HUDEP-2 (cell line): ENCODE measurements around the gene GMDS.

Experiments used
- DNase-seq, 76 experiments: peaks; one replicate each; lab custom pipeline; 2025; ENCODE audit not compliant: unreplicated experiment in 76 of 76; lab: John Stamatoyannopoulos, UW

Gene GMDS

DNA sequence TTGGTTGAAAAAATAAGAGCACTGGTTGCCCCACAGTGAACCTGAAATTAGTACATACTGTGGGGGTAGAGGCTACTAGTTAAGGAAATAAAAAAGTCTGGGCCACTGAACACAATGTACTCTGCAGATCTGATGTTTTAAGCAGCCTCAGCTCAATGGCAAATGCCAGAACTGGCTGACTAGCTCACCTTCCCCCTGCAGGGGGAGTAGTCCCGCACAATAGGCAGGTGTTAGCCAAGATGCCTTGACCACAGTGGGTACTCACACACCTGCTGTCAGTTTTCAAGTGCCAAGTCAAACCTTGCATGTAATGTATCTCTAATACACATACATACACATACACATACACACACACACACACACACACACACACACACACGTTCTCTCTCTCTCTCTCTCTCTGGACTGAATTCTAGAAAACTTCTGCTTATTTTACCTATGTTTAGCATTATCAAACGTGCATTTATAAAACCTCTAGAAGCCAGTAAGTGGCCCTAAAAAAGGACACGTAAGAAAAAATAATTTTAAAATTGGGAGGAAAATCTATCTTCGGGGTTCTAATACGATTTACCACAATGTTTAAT is 36.1 kb downstream of the GMDS start:
- DNase-seq = peak in 37 of 76 experiments; percentile 9 to 66 (median 29)

DNA sequence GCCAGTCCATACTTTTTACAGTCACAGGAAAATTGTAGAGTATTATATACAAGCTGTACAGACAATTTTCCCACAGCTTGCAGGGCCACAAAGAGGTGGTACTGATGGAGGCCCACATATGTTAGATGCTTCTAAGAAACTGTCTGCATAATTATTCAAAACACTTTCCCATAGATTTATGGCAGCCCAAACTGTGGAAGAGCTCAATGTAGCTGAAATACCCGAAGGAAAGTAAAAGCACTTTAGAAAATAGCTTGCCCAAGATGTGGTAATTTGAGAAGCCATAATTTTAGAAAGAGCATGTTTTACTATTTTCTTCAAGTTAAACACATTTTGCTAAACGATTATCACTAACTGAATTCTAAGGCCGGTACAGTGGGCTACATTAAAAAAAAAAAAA is 36.9 kb downstream of the GMDS start:
- DNase-seq = no peak

DNA sequence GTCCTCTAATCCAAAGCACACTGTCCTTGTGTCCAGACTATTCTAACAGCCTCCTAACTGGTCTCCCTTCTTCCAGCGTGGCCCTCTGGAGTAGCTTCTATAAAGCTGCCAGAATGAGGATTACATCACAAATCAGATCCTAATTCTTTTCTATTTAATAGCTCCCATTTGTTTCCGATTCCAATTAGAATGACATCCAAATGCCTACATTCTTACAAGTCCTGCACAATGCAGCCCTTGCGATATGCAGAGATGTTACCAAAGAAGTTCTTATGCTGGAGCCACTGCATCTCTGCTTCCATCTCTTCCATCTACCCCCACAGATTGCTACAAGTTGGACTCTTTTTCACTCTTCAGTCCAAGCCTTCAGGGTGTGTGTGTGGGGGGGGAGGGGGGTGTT is 40.0 kb downstream of the GMDS start:
- no peak for DNase-seq

DNA sequence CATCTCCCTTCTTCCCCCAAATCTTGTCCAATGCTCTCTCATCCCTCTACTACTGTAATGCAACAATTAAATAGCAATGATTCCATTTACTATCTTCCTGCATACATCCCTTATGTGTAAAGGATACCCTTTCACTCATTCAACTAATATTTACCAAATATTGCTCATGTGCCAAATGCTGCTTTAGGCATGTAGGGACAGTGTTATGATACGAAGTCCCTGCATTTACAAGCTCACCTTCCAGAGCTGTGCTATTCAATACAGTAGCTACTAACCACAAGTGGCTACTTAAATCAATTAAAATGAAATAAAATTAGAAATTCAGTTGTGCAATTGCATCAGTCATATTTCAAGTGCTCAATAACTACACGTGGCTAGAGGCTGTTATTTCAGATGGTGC is 41.1 kb downstream of the GMDS start:
- DNase-seq = no peak

DNA sequence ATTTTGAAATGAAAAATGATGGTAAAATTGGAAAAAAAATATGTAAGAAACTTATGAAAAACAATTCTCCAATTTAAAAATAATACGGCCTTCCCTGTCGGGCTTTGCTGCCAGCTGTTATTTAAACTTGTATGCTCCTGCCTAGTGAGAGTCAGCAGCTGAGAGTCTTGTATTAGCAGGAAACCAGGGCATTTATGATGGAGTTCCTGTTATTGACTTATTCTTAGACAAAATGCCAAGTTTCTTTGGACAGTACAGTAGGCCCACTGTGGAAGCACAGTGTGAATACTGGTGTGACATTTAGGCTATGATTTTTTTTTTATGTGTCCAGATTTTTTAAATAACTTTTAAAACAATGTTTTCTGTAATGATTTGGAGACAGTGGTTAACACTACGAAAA is 42.1 kb downstream of the GMDS start:
- no peak for DNase-seq

DNA sequence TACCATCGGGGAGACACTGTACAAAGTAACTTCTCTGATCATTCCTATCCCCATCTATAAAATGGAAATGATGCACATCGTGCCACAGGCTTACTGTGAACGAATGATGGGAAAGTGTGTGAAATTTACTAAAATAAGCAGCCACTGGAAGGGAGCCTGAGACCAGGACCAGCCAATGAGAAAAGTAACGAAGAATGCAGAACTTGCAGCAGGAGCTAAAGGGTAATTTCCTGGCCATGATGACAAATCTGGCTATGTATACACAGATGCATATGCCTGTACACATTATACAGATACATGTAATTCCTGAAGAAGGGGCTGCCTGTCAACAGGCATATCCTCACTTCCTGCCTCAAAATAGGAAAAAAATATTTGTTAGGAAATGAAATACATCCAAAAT is 47.4 kb downstream of the GMDS start:
- no peak for DNase-seq

DNA sequence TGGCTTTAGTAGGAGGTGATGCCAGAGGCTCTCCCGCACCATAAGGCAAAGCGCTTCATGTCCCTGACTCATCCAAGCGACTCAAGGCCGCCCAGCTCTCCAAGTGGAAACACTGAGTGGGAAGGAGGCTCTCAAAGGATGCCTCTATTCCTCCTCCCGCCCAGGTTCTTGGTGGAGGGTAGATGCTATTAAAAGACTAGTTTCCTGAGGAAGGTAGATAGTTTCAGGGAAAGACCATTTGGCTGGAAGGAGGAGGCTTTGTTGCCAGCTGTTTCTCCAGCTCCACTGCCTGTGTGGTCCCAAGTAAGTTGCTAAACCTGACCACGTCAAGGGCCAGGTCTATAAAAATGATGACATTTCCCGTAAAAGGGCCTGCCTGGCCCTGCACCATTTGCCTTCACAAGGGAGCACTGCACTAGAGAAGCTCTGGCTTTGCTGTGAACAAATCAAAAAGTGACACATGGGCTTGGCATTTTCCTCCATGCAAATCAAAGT is 48.2 kb downstream of the GMDS start:
- DNase-seq = no peak

DNA sequence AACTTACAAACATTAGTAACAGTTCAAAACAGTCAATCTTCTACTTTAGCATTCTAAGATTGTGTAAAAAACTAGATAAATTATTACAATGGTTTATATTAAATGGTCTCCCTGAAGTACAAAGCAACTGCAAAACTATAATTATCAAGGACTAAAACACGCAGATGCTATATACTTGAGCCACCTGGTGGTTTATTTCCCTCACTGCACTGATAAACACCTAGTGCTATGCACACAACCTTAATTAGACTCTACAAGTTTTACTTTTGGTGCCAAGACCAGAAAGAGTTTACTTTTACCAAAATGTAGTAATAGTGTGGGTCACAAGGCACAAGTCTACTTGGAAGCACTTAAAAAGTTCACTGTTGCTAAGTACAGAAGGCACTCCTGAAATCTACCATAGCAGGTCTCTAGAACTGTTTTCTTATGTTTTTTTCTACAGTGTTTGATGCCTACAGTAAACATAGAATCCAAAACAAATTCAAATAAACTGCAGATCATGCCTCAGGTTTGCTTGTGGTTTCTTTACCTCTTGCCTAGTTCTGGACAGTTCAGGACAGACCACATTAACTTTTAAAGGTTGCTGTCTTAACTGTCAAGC is 49.2 kb downstream of the GMDS start:
- DNase-seq = peak in 44 of 76 experiments; percentile 11 to 72 (median 44)

DNA sequence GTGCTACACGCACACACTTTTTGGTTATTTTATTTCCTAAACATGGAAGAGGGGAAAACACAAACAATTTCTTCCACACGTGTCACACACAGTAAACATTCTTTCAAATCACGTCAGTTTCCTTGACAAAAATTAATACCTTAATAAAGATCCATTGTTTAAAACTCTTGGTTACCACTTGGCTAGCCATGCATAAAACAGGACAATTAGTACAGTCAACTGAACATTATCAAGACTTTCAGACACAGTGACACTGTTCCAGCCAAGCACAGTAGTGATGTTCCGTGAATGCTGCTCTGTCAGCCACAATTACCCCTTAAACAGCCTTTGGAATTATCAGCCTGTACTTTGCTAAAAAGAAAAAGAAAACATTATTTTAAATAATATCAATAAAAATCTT is 50.8 kb downstream of the GMDS start:
- no peak for DNase-seq

DNA sequence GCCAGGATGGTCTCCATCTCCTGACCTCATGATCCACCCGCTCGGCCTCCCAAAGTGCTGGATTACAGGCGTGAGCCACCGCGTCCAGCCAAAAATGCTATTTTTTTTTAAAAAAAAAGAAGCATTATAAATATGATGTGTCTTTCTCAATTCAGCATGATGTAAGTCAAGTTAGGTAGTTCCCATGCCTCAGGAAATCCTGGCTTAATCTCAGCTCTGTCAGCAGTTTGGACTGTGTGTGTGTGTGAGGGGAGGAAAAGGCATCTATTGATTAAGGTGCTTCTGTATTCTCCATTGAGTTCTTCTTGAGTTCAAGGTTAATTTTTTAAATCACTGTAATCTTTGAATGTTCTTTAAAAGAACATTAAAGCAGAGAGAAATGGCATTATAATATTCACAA is 51.5 kb downstream of the GMDS start:
- DNase-seq = no peak

DNA sequence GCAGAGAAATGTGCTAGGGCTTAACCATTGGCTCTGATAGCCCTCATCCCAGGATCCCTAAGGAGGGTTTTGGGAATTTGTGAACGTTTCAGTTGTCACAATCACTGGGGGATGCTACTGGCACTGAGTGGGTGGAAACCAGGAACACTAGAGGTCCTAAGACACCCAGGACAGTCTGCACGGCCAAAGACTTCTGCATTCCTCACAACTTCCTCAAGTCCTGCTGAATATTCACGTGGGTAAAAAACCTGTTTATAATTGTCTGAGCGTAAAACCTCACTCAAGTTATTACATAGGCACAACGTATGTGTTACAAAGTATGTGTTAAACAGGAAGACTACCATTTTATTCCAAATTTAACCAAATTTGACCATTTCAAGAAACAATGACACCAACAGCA is 52.4 kb downstream of the GMDS start:
- no peak for DNase-seq

DNA sequence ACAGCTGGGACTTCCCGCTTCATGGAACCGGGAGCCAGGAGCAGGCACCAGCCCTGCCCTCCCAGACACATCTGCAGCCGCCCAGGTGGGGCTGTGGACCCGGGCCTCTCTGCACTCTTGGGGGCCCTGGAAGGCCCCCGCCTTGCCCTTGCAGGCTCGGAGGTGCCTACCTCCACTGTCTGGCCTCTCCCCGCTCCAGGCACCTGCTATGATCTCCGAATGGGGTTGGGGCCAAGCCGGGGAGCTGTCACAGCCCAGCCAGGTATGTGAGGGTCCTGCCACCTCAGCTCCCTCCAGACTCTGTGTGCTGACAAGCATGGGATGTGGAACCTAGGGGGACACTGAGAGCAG is 54.0 kb downstream of the GMDS start:
- no peak for DNase-seq

DNA sequence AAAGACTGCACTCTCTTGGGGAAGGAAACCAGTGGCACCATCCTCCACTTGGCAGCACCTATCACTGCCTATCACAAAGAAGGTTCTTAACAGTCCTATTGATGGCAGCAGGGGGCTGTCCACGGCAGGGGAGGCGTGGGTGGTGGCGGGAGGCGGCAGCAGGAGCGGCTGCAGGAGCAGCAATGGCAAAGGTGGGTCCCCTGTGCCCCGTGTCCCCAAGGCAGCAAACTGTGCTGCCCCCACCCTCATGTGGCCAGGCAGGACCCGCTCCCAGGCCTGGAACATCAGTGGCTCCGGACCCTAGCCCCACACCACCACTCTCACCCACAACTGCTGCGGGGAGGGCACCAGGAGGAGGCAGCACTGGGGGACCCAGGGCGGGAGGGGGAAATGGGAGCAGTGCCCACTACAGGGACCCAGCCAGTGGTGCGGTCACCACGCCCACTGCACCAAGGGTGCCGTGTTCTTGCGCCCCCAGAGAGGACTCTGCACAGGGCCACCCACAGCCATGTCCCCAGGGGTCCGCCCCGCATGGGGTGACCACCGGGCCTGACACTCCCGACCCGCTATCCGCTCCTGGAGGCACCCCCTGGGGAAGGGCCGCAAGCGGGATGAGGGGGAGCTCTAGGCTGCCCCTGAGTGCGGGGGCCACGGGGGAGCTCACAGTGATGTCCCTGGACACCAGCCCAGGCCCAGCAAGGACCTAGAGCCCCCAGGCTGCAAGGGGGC is 54.6 kb downstream of the GMDS start:
- no peak for DNase-seq

DNA sequence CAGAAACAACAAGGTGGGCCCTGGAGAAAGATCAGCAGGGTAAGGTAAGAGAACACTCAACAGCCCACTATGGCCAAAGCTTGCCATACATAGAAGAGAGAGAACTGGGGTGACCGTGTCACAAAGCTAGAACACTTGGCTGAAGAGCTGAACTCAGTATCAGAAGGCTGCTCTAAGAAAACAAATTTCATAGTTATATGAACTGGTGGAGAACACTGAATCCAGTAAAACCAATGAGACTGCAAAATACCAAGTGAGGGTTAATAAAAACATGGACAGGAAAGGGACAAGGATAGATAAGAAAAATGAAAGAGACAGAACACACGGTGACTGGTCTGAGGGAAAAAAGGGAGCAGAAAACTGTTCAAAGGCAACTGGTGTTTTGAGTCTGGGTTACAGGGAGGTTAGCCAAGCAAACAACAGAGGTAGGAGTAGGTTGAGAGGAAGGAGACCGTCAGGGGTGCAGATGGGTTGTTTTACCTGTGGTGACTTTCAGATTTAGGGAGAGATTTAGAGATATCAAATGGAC is 56.5 kb downstream of the GMDS start:
- no peak for DNase-seq

DNA sequence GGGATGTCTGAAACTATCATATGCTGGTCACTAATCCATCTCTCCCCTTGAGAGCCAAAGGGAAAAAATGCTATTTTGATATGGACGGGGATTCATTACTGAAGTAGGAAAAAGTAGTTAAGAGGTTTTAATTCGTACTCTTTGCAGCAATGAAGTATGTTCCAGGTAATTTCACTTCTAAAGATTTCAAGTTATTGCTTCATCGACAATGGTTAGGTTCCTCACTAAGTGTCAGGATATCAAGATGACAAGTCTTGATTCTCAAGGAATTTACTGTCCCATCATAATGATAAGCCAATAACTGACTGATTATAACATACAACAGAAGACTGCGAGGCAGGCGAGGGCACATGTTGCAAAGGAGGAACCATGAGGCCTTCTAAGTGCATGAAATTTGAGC is 57.0 kb downstream of the GMDS start:
- DNase-seq = no peak

DNA sequence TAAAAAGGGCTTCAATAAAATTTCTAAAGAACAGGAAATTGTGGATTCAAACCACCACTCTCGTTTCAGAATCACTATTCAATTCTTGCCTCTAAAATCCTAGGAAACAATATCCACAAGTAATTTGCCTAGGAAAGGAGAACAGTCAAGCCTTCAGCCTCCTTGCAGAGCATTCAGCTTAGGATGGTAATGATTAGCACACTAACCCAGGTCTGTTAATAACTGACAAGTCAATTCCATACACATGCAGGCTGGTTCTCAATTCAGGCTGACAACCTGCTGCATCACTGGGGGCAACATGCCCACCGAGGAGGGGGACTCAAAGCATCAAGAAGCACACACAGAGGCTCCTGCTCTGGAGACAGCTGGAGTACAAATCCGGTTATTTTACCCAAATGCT is 57.6 kb downstream of the GMDS start:
- DNase-seq = no peak

DNA sequence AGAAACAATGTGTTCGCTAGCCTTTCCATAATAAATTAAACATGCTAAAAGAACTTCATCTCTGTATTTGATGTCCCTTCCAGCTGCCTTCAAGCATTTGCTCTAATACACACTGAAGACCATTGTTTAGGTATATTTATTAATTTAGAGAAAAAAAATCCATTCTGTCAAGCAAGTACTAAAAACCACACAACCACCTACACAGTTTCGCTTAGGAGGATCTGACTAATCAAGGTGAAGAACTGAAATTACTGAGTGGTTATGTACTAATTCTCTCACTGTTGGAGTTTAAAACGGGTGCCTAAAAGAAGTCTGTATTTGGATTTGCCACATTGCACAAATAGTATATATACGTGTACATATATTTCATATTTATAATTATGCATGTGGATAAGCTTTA is 58.9 kb downstream of the GMDS start:
- DNase-seq = no peak

DNA sequence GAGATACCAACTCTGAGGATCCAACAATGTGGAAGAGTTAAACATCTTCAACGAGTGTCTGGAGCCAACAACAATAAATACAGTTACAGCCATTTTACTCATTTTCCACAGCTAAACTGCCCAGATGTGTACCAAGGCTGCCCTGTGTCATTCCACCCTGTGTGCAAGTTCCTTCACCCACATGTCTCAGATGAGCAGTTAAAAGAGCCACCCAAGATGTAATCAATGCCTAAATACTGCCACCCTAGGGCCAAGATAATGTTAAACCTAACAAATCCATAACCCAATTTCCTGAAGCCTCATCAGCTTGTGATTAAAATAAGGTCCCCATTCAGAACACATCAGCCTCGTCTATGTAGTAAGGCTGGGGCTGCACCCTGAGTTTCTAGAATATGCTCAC is 59.9 kb downstream of the GMDS start:
- peak in 48 of 76 experiments; percentile 9 to 81 (median 47) for DNase-seq

DNA sequence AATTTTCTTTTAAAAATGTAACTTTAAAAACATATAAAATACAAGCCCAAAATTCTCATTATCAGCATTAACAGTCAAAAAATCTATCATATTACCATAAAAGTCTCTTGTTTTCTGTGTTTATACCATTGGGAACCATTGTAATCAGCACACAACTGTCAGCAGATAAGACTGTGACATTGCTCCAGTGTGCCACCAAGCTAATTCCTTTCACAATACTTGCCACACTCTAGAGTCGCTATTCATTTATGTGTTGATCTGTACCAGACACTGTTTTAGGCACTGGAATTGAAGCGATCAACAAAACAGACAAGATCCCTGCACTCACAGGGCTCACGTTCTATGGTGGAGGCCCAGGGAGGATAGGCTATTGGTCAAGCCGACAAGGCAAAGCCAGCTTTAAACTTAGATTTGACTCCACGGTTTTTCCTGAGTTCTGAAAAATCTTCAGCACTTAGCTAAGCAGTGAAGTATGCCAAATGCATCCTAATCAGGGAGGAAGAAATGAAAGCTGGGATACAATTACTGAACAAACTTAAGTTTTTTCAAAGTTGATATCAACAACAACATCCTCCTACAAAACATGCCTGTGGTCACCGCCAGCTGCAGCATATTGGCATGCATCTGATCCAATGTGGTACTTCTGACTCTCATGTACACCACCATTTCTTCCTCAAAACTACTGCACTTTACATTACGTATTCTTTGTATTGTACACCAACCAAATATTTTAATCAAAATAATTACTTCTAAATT is 60.5 kb downstream of the GMDS start:
- DNase-seq = peak in 6 of 76 experiments; percentile 8 to 40 (median 18)

DNA sequence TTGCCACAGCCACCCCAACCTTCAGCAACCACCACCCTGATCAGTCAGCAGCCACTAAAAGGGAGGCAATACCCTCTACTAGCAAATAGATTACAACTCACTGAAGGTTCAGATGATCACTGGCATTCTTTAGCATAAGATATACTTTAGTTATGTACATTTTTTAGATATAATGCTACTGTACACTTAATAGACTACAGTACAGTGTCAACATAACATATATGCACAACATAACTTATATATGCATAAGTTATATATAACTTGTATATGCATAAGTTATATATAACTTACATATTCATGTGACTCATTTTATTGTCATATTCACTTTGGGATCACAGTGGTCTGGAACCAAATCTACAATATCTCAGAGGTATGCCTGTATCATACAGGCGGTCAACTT is 61.7 kb downstream of the GMDS start:
- peak in 23 of 76 experiments; percentile 6 to 82 (median 46) for DNase-seq

DNA sequence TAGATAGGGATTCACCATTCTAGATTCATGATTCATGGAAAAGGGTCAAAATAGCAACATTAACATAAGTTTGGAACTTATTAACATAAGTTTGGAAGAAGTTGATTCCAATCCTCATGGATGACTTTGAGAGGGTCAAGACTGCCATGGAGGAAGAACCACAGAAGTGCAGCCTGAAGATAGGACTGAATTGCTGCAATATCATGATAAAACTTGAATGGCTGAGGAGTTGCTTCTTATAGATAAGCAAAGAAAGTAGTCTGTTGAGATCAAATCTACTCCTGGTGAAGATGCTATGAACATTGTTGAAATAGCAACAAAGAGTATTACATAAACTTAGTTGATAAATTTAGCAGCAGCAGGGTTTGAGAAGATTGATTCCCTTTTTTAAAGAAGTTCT is 62.2 kb downstream of the GMDS start:
- peak in 36 of 76 experiments; percentile 21 to 87 (median 64) for DNase-seq
